ENCODE measurements around the gene MUL1.

The MUL1 gene

DNA sequence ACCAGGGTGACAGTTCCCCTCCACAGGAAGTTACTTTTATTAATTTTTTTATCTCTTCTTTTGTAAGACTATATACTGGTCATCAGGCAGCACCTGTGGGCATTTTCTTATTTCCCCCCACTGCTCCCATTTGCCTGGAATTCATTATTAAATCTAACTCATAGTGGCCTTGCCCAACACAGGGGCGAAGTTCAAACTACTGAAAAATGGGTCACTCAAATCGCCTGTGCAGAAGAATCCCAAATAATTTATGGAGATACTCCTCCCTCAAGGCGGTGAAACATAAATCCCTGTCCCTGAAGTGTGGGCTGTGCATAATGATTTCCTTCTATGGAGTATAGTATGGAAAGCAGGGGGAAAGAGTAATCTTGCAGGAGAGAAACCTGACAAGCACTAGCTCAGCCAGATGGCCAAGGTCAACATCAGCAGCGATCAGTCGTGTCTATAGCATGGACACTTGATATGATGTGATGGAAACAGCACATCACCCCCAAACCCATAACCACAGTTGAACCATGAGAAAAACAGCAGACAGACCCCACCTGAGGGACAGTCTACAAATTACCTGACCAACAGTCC lies 29.8 kb downstream of the MUL1 start:
- no peak overlapping the region for H3K9ac ChIP-seq (ENCODE audit: low read length)
- no peak overlapping the region for H2AFZ ChIP-seq (ENCODE audit: low read depth, low read length, severe bottlenecking)
- no peak for TF ChIP-seq EZH2phosphoT487 (conservative IDR thresholded peaks at IDR 0.05; ENCODE audit: low read length)
- TF ChIP-seq, protein P1, sequence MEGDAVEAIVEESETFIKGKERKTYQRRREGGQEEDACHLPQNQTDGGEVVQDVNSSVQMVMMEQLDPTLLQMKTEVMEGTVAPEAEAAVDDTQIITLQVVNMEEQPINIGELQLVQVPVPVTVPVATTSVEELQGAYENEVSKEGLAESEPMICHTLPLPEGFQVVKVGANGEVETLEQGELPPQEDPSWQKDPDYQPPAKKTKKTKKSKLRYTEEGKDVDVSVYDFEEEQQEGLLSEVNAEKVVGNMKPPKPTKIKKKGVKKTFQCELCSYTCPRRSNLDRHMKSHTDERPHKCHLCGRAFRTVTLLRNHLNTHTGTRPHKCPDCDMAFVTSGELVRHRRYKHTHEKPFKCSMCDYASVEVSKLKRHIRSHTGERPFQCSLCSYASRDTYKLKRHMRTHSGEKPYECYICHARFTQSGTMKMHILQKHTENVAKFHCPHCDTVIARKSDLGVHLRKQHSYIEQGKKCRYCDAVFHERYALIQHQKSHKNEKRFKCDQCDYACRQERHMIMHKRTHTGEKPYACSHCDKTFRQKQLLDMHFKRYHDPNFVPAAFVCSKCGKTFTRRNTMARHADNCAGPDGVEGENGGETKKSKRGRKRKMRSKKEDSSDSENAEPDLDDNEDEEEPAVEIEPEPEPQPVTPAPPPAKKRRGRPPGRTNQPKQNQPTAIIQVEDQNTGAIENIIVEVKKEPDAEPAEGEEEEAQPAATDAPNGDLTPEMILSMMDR (IDR thresholded peaks at IDR 0.05; ENCODE audit: insufficient read depth, low read length, poor library complexity, severe bottlenecking): no peak
- H3K9me2 ChIP-seq (replicated peaks; ENCODE audit: insufficient read depth, low read length): no peaks in the 10 kb centered on the region
- no peaks in the 10 kb centered on the region for H3F3A ChIP-seq (ENCODE audit: insufficient read depth)
- H3K4me3 ChIP-seq (ENCODE audit: insufficient read depth, low read length, poor library complexity, severe bottlenecking): no peak overlapping the region
- H3K4me2 ChIP-seq (ENCODE audit: low read depth, low read length, poor library complexity, severe bottlenecking): no peak overlapping the region
- no peaks in the 10 kb centered on the region for H4K20me1 ChIP-seq (ENCODE audit: low read depth, low read length)
- no peaks in the 10 kb centered on the region for H3K9me3 ChIP-seq (ENCODE audit: insufficient read depth, low read length)
- no peaks in the 10 kb centered on the region; the same call in 1 of the 2 replicates for H3K27me3 ChIP-seq (ENCODE audit: low read length)
- H3K36me3 ChIP-seq (ENCODE audit: low read length): no peaks in the 10 kb centered on the region
- H3K27ac ChIP-seq (ENCODE audit: low read depth, low read length): no peak overlapping the region
- H3K79me2 ChIP-seq (ENCODE audit: insufficient read depth, low read length): no peaks in the 10 kb centered on the region

DNA sequence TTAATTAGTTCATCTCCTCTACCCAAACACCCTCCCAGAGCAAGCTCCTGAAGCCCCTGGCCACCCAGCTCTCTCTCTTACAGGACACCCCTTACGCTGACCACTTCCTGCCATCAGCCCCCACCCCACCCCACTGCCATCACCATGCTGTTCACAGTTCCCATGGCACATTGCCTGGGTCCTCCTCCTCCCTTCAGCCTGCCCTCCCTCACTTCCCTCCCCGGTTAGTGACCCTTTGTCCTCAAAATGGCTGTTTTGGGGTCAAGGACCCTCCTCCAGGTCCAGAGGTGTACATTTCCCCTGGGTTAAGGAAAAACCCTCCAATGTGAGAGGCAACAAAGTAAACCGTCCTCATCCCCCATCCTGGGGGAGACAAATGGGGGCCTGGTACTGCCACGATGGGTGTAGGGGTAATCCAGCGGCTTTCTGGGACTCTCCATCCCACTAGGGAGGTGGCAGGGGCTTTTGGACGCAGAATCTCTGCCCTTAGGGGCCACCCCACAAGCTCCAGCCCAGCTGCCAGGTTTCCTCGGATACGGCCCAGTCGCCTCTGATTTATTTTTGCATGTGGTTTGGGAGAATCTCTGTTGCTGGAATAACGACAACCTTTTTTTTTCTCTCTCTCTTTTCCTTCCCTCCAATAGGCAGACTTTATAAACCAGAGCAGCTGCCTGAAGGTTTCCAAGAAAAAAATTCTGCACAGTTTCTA lies 30.4 kb downstream of the MUL1 start:
- Histone ChIP-seq H3F3A (ENCODE audit: insufficient read depth) (no peaks in the 10 kb centered on the region), H3K9ac (ENCODE audit: low read length) (no peak overlapping the region), H3K9me3 (ENCODE audit: insufficient read depth, low read length) (no peaks in the 10 kb centered on the region), H3K4me3 (ENCODE audit: insufficient read depth, low read length, poor library complexity, severe bottlenecking) (no peak overlapping the region), H3K9me2 (replicated peaks; ENCODE audit: insufficient read depth, low read length) (no peaks in the 10 kb centered on the region), H3K27me3 (ENCODE audit: low read length) (no peaks in the 10 kb centered on the region; the same call in 1 of the 2 replicates), H3K79me2 (ENCODE audit: insufficient read depth, low read length) (no peaks in the 10 kb centered on the region), H2AFZ (ENCODE audit: low read depth, low read length, severe bottlenecking) (no peak overlapping the region), H3K4me2 (ENCODE audit: low read depth, low read length, poor library complexity, severe bottlenecking) (no peak overlapping the region), H4K20me1 (ENCODE audit: low read depth, low read length) (no peaks in the 10 kb centered on the region), H3K27ac (ENCODE audit: low read depth, low read length) (no peak overlapping the region), H3K36me3 (ENCODE audit: low read length) (no peaks in the 10 kb centered on the region)
- no peak for TF ChIP-seq EZH2phosphoT487 (conservative IDR thresholded peaks at IDR 0.05; ENCODE audit: low read length)
- TF ChIP-seq, protein P1 (IDR thresholded peaks at IDR 0.05; ENCODE audit: insufficient read depth, low read length, poor library complexity, severe bottlenecking): no peak

DNA sequence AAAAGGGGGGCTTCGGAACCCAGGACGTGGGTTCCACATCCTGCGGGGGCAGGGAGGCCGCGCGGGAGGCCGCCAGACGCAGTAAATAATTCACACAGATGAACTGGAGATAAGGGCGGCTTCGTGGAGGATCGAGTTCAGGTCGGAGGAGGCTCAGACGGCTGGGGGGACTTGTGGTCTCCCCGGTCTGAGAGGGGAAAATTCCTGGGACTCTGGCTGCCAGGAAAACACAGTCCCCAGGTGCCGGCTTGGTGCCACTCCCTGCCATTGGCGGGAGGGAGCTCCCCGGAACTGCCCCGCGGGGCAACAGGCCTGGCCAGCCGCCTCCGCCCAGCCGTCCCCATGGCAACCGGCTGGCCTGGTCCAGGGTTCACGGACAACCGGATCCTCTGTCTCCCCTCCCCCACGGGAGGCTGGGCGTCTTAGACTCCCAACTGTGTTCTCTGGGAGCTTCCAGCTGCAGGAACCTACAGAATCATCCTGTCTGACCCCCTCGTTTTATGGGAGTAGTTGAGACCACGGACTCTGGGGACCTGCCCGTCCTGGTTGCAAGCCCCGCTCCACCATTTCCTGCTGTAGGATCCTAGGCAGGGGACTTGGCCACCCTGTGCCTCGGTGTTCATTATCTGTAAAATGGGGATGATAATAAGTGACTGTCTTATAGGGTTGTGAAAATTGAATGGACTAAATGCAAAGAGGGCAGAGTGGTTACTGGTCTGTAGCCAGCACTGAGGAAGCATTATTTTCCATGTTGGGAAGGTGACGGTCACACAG lies 31.5 kb downstream of the MUL1 start:
- no peak overlapping the region for H3K4me2 ChIP-seq (ENCODE audit: low read depth, low read length, poor library complexity, severe bottlenecking)

More for the DNA sequence above, 31.5 kb downstream of the MUL1 start:
- Histone ChIP-seq H3K9ac (ENCODE audit: low read length) (no peak overlapping the region), H3K4me3 (ENCODE audit: insufficient read depth, low read length, poor library complexity, severe bottlenecking) (no peak overlapping the region), H4K20me1 (ENCODE audit: low read depth, low read length) (no peaks in the 10 kb centered on the region), H3K27me3 (ENCODE audit: low read length) (no peaks in the 10 kb centered on the region), H2AFZ (ENCODE audit: low read depth, low read length, severe bottlenecking) (no peak overlapping the region), H3K9me2 (replicated peaks; ENCODE audit: insufficient read depth, low read length) (no peaks in the 10 kb centered on the region), H3F3A (ENCODE audit: insufficient read depth) (no peaks in the 10 kb centered on the region), H3K79me2 (ENCODE audit: insufficient read depth, low read length) (no peaks in the 10 kb centered on the region), H3K27ac (ENCODE audit: low read depth, low read length) (no peak overlapping the region), H3K9me3 (ENCODE audit: insufficient read depth, low read length) (no peaks in the 10 kb centered on the region), H3K36me3 (ENCODE audit: low read length) (no peaks in the 10 kb centered on the region)
- TF ChIP-seq, protein P1 (IDR thresholded peaks at IDR 0.05; ENCODE audit: insufficient read depth, low read length, poor library complexity, severe bottlenecking): no peak
- TF ChIP-seq EZH2phosphoT487 (conservative IDR thresholded peaks at IDR 0.05; ENCODE audit: low read length): no peak
